Measurements from ENCODE around the gene SH2D7.
A peak's percentile ranks its signal among the peaks of the same experiment; 100 is the strongest.
"Not testable (repeated sequence)": the region's sequence is repeated elsewhere in the genome, so short reads cannot be mapped to it uniquely, and the experiment has no call there.

SH2D7 gene

DNA sequence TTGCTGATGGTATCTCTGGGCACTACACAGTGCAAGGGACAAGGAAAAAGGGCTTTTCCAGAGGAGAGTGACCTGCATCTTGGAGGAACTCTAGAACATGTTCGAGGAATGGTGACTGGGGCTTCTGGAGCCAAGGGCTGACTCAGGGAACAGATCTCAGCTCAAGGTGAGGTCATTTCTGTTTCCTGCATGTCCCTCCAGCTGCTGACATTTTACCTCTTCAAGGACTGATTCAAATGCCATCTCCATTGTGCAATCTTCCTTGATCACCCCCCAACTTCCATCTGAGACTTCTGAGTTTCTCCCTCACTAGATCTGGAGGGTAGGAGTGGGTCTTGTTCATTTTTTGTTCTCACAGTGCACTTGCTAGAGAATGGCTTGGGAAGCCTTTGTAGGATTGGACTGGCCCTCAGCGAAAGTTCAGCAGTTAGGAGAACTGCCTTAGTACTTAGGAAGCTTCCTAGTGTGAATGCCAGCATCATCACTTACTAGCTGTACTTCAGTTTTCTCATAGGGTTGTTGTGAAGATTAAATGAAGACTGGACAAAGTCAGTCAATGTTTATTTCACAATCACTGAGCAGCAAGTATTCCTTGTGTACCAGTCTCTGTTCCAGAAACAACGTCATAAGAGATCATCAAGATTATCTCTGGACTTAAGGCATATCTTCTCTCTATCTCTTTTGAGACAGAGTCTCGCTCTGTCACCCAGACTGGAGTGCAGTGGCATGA, 54.2 kb downstream of the SH2D7 start:
- no peak for DNase-seq

DNA sequence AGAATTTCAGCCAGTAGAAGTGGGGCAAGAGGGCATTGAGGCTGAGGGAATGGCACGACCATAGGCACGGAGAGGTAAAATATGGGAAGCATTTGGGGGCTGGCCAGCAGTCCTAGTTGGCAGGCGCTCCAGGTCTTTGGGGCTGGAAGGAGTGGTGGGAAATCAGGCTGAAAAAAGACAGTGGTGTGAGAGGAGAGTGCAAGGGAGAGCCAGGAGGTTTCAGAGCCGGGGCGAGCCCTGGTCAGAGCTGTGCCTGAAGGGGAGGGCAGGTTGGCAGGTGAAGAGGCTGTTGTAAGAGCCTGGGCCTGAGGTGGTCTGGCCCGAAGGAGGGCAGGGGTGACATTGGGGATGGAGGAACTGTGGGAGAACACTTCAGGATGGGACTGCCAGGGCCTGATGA, 55.2 kb downstream of the SH2D7 start:
- DNase-seq, result no peak

DNA sequence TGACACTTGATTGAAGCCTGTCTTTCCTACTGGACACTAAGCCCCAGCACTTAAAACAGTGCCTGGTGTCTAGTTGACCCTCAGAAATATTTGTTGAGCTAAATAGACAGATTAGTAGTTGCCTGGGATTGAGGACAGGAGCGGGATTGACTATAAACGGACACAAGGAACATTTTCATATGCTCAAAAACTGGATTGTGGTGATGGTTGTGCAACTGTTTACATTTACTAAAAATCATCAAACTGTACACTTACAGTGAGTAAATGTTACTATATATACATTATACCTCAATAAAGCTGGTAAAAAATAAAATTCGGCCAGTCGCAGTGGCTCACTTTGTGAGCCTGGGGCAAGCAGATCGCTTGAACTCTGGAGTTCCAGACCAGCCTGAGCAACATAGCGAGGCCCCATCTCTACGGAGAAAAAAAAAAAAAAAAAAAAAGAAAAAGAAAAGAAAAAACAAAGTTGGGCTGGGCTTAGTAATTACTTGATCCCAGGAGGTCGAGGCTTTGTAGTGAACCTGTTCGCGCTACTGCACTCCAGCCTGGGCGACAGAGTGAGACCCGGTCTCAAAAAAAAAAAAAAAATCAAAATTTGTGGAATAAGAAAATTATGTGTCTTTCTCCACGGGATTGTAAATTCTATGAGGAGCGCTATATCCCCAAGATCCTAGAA, 56.2 kb downstream of the SH2D7 start:
- DNase-seq, result no peak

DNA sequence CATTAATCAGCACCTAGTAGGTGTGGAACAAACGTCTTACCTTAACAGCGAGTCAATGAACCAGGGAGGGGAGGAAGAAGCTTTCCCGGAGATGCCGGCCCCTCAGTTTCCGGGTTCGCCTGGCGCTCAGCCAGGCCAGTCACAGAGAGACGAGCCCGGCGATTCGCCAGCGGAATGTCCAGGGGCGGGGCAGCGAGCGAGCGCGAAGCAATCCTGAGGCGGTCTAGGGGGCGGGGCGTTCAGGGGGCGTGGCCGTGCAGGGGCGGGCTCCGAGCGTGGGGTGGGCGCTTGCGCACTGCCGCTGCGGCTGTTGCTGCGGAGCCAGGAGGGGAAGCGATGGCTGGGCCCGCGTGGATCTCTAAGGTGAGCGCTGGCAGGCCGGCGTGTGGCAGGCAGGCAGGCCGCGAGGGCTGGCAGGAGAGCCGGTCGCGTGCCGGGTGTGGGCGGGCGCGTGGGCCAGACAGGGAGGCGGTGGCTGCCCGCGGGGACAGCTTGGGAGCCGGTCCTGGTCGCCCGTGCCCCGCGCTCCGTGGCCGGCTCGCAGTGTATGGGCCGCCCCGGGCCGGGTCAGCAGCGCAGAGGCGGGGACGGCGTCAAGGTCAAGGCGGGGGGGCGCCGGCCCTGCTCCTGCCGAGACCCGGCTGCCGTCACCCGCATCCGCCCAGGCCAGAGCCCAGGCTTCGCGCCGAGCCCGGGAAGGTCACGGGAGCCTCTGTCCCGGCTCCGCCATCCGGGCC, 56.9 kb downstream of the SH2D7 start, which contains the start of gene IDH3A:
Gene IDH3A (plus strand): TSS at position 295 of the 737 bp plus-strand sequence. CDS start 42 bp downstream, at position 337.
- peak; percentile 98 to 100 (median 99) for DNase-seq

DNA sequence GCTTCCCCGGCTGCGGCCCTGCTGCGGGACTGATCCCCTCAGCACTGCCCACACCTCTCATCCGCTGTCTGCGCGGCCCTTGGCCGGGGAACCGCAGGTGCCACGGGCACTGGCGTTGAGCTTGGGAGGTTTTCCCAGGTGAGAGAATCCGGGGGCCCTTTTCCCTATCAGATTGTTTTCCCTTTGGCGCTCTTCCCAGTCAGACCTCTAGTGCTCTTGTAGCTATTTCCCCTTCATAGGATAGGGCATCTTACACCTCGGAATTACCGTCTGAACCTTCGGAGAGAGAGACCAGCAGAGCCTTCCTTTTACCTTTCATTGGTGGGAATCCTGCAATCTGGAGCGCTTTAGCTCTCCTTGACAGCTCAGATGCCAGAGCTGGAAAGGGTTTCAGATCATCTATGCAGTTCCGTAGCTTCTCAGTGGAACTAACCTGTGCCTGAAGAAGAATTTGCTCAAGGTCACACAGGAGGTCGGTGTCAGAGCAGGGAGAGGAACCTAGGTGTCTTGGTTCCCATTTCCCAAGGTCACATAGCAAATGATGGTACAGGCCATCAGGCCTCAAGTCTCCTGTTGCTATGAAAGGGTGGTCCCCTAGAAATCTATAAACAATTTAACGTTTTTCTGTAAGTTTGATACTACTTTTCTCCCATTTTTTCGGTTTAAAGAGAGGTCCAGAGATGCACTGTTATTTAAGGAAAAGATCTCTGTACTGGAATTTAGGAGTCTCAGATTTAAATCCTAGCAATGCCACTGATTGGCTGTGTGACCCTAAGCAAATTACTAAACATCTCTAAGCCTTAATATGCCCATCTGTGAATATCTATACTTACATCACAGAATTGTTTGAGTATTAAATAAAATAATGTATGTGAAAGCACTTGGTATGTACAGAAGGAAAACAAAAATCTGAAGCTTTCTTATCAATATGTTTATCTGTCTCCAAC, 57.7 kb downstream of the SH2D7 start:
- no peak for DNase-seq

DNA sequence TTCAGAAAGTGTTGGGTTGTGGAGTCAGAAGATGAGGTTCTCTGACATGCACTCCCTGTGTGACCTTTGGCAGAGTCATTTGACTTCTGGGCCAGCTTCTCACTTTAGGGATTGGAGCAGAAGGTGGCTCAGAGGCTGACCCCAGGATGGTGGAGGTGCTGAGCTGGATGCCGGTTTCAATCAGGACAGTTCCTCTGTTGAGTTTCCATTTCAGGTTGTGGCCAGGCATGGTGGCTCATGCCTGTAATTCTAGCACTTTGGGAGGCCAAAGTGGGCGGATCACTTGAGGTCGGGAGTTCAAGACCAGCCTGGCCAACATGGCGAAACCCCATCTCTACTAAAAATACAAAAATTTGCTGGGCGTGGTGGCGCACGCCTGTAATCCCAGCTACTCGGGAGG, 58.7 kb downstream of the SH2D7 start:
- DNase-seq, result not testable (repeated sequence)

All from stimulated activated naive CD4-positive, alpha-beta T cell (primary cell).